HG02763 (cell line): Measurements from ENCODE around the gene GJC1.

ENCODE experiments used
- ATAC-seq: cut with Tn5 transposase; IDR thresholded peaks from one replicate; pipeline ENCODE4 v1.9.1; 2021; ENCODE audit warnings: mild to moderate bottlenecking, moderate library complexity; ENCODE audit not compliant: unreplicated experiment

Gene GJC1

GRCh38 chr17:44779211-44780025, 50.7 kb downstream of the GJC1 start:
- ATAC-seq: no peak

- ATAC-seq: no peak
Observed at GRCh38 chr17:44778656-44779210, 51.4 kb downstream of the GJC1 start.

- ATAC-seq: no peak
Observed at GRCh38 chr17:44777394-44778348, 52.4 kb downstream of the GJC1 start.

GRCh38 chr17:44776628-44777393, 53.3 kb downstream of the GJC1 start:
- ATAC-seq: no peak

GRCh38 chr17:44775838-44776621, 54.1 kb downstream of the GJC1 start:
- ATAC-seq: peak; percentile 6

- ATAC-seq: peak; percentile 86
Observed at GRCh38 chr17:44775136-44775837, 54.8 kb downstream of the GJC1 start.

GRCh38 chr17:44774271-44775135, 55.6 kb downstream of the GJC1 start:
- no peak for ATAC-seq

- no peak for ATAC-seq
Observed at GRCh38 chr17:44773140-44773539, 56.9 kb downstream of the GJC1 start.

GRCh38 chr17:44772308-44773045, 57.6 kb downstream of the GJC1 start:
- no peak for ATAC-seq

GRCh38 chr17:44770166-44770925, 59.7 kb downstream of the GJC1 start:
- ATAC-seq: no peak

GRCh38 chr17:44769647-44770084, 60.4 kb downstream of the GJC1 start:
- ATAC-seq: no peak

GRCh38 chr17:44769230-44769629, 60.9 kb downstream of the GJC1 start:
- ATAC-seq: no peak

GRCh38 chr17:44768505-44769142, 61.5 kb downstream of the GJC1 start:
- no peak for ATAC-seq

GRCh38 chr17:44767493-44767892, 62.6 kb downstream of the GJC1 start:
- ATAC-seq: no peak

- ATAC-seq: no peak
Observed at GRCh38 chr17:44766409-44767038, 63.6 kb downstream of the GJC1 start.

- no peak for ATAC-seq
Observed at GRCh38 chr17:44765965-44766364, 64.1 kb downstream of the GJC1 start.
